K562 (cell line): ENCODE measurements around the gene EXOC3L2.

ENCODE experiments used
- CEBPZ ChIP-seq: fragments of 150-350 bp; IDR thresholded peaks from 2 replicates; pipeline ENCODE4 v1.6.1; 2014; ENCODE audit warnings: low read depth, mild to moderate bottlenecking, low read length, borderline replicate concordance
- CHAMP1 ChIP-seq: fragments of 450-650 bp; IDR thresholded peaks from 2 replicates; pipeline ENCODE4 v1.6.1; 2016; ENCODE audit warnings: mild to moderate bottlenecking
- CTCF ChIP-seq, 3 experiments: IDR thresholded peaks in 2 of 3; conservative IDR thresholded peaks in 1 of 3; 2 replicates each; pipeline ENCODE4 v1.5.1; 2011 to 2012; ENCODE audit warnings: low read length in 3 of 3, mild to moderate bottlenecking in 3 of 3, control low read depth in 2 of 3, improper control_type of control experiment in 1 of 3, inconsistent platforms in 1 of 3, low read depth in 1 of 3, mixed read lengths in 1 of 3, moderate library complexity in 1 of 3; ENCODE audit not compliant: insufficient read depth in 2 of 3
- FOS ChIP-seq: IDR thresholded peaks from 3 replicates; pipeline ENCODE4 v1.6.1; 2011; ENCODE audit not compliant: insufficient read length; ENCODE audit errors: extremely low read depth
- HBP1 ChIP-seq: fragments of 450-650 bp; formaldehyde crosslinking; IDR thresholded peaks from 2 replicates; pipeline ENCODE4 v1.4.0; 2022; ENCODE audit warnings: missing genetic modification characterization
- HNRNPUL1 ChIP-seq: fragments of 200-400 bp; formaldehyde crosslinking; IDR thresholded peaks from 2 replicates; pipeline ENCODE4 v1.6.1; 2017; ENCODE audit warnings: low read length
- IRF1 ChIP-seq: sonication (generic); formaldehyde crosslinking; IDR thresholded peaks from 2 replicates; pipeline ENCODE4 v1.8.0; 2022; ENCODE audit warnings: missing genetic modification reagents, mild to moderate bottlenecking, borderline replicate concordance
- PATZ1 ChIP-seq: fragments of 250-450 bp; sonication (Bioruptor Pico); IDR thresholded peaks from 2 replicates; pipeline ENCODE4 v1.5.0; 2020; ENCODE audit warnings: mild to moderate bottlenecking, borderline replicate concordance
- POLR2AphosphoS5 ChIP-seq: IDR thresholded peaks from 2 replicates; pipeline ENCODE4 v1.6.1; 2011; ENCODE audit warnings: mild to moderate bottlenecking, low read depth, low read length, moderate library complexity; ENCODE audit not compliant: control insufficient read depth, insufficient read depth
- SIRT6 ChIP-seq: IDR thresholded peaks from one replicate; pipeline ENCODE4 v1.6.1; 2012; ENCODE audit warnings: low read depth, mild to moderate bottlenecking, control low read depth, inconsistent platforms, low read length, moderate library complexity
- SMAD1 ChIP-seq: fragments of 150-350 bp; IDR thresholded peaks from 2 replicates; pipeline ENCODE4 v1.6.1; 2014; ENCODE audit warnings: low read length, low read depth; ENCODE audit not compliant: partially characterized antibody
- TAF1 ChIP-seq: IDR thresholded peaks from 2 replicates; pipeline ENCODE4 v1.6.1; 2011; ENCODE audit warnings: mild to moderate bottlenecking, low read length, moderate library complexity; ENCODE audit not compliant: insufficient read depth, control insufficient read depth, severe bottlenecking; ENCODE audit errors: extremely low read depth
- YBX1 ChIP-seq: fragments of 450-650 bp; IDR thresholded peaks from 2 replicates; pipeline ENCODE4 v1.7.1; 2016; ENCODE audit warnings: mild to moderate bottlenecking
- ZNF174 ChIP-seq: fragments of 250-450 bp; sonication (Bioruptor Pico); IDR thresholded peaks from 2 replicates; pipeline ENCODE4 v1.4.0; 2020; ENCODE audit warnings: mild to moderate bottlenecking

GRCh38 chr19:45163156-45163555 lies 82.1 kb downstream of the EXOC3L2 start:
- TF ChIP-seq IRF1 (CRISPR knock-in tag) (no peak), CHAMP1 (no peak), HNRNPUL1 (no peak), HBP1 (CRISPR knock-in tag) (no peak), SMAD1 (no peak), SIRT6 (no peak), FOS (no peak), YBX1 (no peak), TAF1 (no peak), PATZ1 (no peak), CTCF (IDR thresholded peaks at IDR 0.05 in 2 of 3, conservative IDR thresholded peaks at IDR 0.05 in 1 of 3; ENCODE audit: insufficient read depth in 2 of 3, low read depth in 1 of 3, low read length in 3 of 3) (no peak), ZNF174 (no peak), CEBPZ (no peak), POLR2AphosphoS5 (no peak)
